Calu3 (cell line): Measurements from ENCODE around the gene TTC19. TPM values are rescaled to one million over a fixed set of nuclear protein-coding genes. Genes with fewer than 3 reads are reported as not detected.

ENCODE experiments used
- BruUV-seq: library from RNA; stranded (reverse); fragments of 400-500 nt; replicated peaks from 2 replicates; lab custom pipeline; 2021; lab: Mats Ljungman, UMichigan
- CTCF ChIA-PET: fragments of 300-600 bp; sonication (Branson Sonifier 250); formaldehyde crosslinking; loops from one replicate; lab custom pipeline; 2022; ENCODE audit warnings: antibody characterized with exemption; lab: Charles Lee
- DNase-seq: peaks from one replicate; pipeline ENCODE4 v3.0.0; 2022
- H3K27ac Mint-ChIP-seq: one replicate; pipeline ENCODE4 v1.8.0; 2022; ENCODE audit warnings: mixed read lengths; ENCODE audit not compliant: unreplicated experiment
- H3K27me3 Mint-ChIP-seq: one replicate; pipeline ENCODE4 v1.8.0; 2022; ENCODE audit warnings: mixed read lengths; ENCODE audit not compliant: unreplicated experiment
- H3K36me3 Mint-ChIP-seq: one replicate; pipeline ENCODE4 v1.8.0; 2022; ENCODE audit warnings: mild to moderate bottlenecking, moderate library complexity, mixed read lengths; ENCODE audit not compliant: insufficient read depth, unreplicated experiment
- H3K4me1 Mint-ChIP-seq: one replicate; pipeline ENCODE4 v1.8.0; 2022; ENCODE audit warnings: mild to moderate bottlenecking, low read depth, mixed read lengths; ENCODE audit not compliant: unreplicated experiment
- H3K4me3 Mint-ChIP-seq: one replicate; pipeline ENCODE4 v1.8.0; 2022; ENCODE audit warnings: mild to moderate bottlenecking, low read depth, moderate library complexity, mixed read lengths; ENCODE audit not compliant: unreplicated experiment
- H3K9me3 Mint-ChIP-seq: one replicate; pipeline ENCODE4 v1.8.0; 2022; ENCODE audit warnings: low read depth, mixed read lengths; ENCODE audit not compliant: unreplicated experiment
- CTCF ChIP-seq: fragments of 200-600 bp; IDR thresholded peaks from one replicate; pipeline ENCODE4 v1.8.0; 2022; ENCODE audit warnings: antibody characterized with exemption; ENCODE audit not compliant: unreplicated experiment
- intact Hi-C: fragments of 100-400 bp; cut with micrococcal nuclease; formaldehyde crosslinking; loops from one replicate; pipeline ENCODE4 v1.10.0; 2022; ENCODE audit not compliant: unreplicated experiment
- total RNA-seq: library from RNA; stranded (reverse); gene quantifications from 2 replicates; pipeline ENCODE4 v1.2.3, GENCODE V29; 2022

TTC19 gene
- total RNA-seq, 1 experiment from 2014 or later, result 30.3 TPM

GRCh38 chr17:16072031-16072430 lies 72.4 kb downstream of the TTC19 start:
- no peak overlapping the region for H3K27ac Mint-ChIP-seq
- intact Hi-C loops, result no loop called here
- no peak overlapping the region for H3K4me3 Mint-ChIP-seq
- BruUV-seq, result no TSS peak
- no peaks in the 10 kb centered on the region for H3K9me3 Mint-ChIP-seq
- no peaks in the 10 kb centered on the region for H3K27me3 Mint-ChIP-seq
- no peak for TF ChIP-seq CTCF
- CTCF ChIA-PET, result interaction anchor here (1.1 kb wide), 1 partner anchor 9 kb away, joined by 4 read pairs; no protein-coding TSS in a partner anchor
- H3K4me1 Mint-ChIP-seq, result peaks cover 9% of the 10 kb centered on the region
- no peak for DNase-seq
- H3K36me3 Mint-ChIP-seq, result peaks cover 28% of the 10 kb centered on the region

GRCh38 chr17:16073845-16074244 lies 74.2 kb downstream of the TTC19 start:
- peaks cover 9% of the 10 kb centered on the region for H3K4me1 Mint-ChIP-seq
- CTCF ChIA-PET, result no interaction called here

GRCh38 chr17:16074423-16074822 lies 74.8 kb downstream of the TTC19 start:
- Mint-ChIP-seq H3K9me3 (no peaks in the 10 kb centered on the region), H3K4me3 (no peak overlapping the region), H3K27me3 (no peaks in the 10 kb centered on the region), H3K4me1 (peaks cover 9% of the 10 kb centered on the region), H3K27ac (no peak overlapping the region), H3K36me3 (peaks cover 25% of the 10 kb centered on the region)
- DNase-seq, result no peak
- no TSS peak for BruUV-seq
- no peak for TF ChIP-seq CTCF
- intact Hi-C loops, result no loop called here
- CTCF ChIA-PET, result no interaction called here

More at GRCh38 chr17:16073845-16074244, 74.2 kb downstream of the TTC19 start:
- DNase-seq, result no peak
- no peak for TF ChIP-seq CTCF
- H3K27me3 Mint-ChIP-seq, result no peaks in the 10 kb centered on the region
- no peak overlapping the region for H3K27ac Mint-ChIP-seq
- H3K36me3 Mint-ChIP-seq, result peaks cover 30% of the 10 kb centered on the region
- no TSS peak for BruUV-seq
- no peaks in the 10 kb centered on the region for H3K9me3 Mint-ChIP-seq
- H3K4me3 Mint-ChIP-seq, result no peak overlapping the region
- intact Hi-C loops, result no loop called here

- BruUV-seq, result no TSS peak
- no peak overlapping the region for H3K27ac Mint-ChIP-seq
These were observed 76.3 kb downstream of the TTC19 start for GRCh38 chr17:16075949-16076348.

More at GRCh38 chr17:16075949-16076348, 76.3 kb downstream of the TTC19 start:
- H3K36me3 Mint-ChIP-seq, result peaks cover 21% of the 10 kb centered on the region
- intact Hi-C loops, result no loop called here
- no peaks in the 10 kb centered on the region for H3K27me3 Mint-ChIP-seq
- no peaks in the 10 kb centered on the region for H3K9me3 Mint-ChIP-seq
- TF ChIP-seq CTCF, result no peak
- CTCF ChIA-PET, result no interaction called here
- H3K4me1 Mint-ChIP-seq, result peaks cover 9% of the 10 kb centered on the region
- DNase-seq, result no peak
- no peak overlapping the region for H3K4me3 Mint-ChIP-seq

Other genes with a start within 250 kb of the TTC19 start
- gene ADORA2B, start 54.7 kb upstream of the TTC19 start, total RNA-seq, result 10.7 and 12.6 TPM in 2 replicates
- gene ZSWIM7, start 120 bp upstream of the TTC19 start, total RNA-seq, result 11.9 and 12.4 TPM in 2 replicates
- gene NCOR1, start 215.7 kb downstream of the TTC19 start, total RNA-seq, result 84.0 and 91.4 TPM in 2 replicates
- gene PIGL, start 217.4 kb downstream of the TTC19 start, total RNA-seq, result 16.0 and 17.9 TPM in 2 replicates